Cardiac ventricle fibroblast (primary cell): ENCODE data around the gene C18orf32. TPM values are rescaled to one million over a fixed set of nuclear protein-coding genes. Genes with fewer than 3 reads are reported as not detected.

Experiments
- total RNA-seq: library from RNA; depleted of rRNA; stranded (reverse); fragments of >200 nt; gene quantifications from 2 replicates; pipeline ENCODE4 v1.2.3, GENCODE V29; 2015

The C18orf32 gene
- total RNA-seq: 18.0 and 26.3 TPM in 2 replicates

DNA sequence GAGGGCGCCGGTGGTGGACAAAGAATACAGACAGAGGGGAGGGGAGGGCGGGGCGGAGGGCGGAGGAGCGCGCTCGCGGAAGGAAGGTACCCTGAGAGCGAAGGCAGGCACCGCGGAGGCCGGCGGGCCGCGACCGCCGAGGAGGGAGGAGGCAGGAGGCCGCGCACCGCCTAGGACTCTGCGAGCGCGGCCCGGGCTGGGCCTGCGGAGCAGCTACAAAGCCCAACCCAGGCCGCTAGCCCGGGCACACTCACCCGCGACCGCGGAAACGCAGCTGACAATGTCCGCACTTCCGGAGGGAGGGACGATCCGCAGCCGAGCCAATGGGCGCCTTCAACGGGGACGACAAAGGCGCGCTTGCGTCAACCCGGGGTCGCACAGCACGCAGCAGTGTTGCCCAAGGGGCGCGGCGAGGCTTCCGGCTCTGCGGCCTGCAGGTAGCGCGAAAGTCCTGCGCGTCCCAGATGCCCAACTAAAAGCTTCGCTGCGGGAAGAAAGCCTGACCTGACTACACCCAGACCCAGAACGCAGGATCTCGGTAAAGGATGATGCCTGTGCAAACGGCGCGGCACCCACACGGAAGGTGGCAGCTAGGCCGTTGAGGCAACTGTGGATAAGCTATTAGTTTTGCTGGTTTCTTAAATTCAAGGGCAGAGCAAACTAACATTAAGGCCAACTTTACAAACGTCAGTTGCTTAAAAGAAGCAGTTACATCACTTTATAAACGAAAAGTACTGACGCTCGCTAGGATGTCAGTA lies at the start of gene C18orf32:
C18orf32 (minus strand) TSS at position 282 of the 758 bp plus-strand sequence. CDS start 3,486 bp downstream, outside the sequence.

DNA sequence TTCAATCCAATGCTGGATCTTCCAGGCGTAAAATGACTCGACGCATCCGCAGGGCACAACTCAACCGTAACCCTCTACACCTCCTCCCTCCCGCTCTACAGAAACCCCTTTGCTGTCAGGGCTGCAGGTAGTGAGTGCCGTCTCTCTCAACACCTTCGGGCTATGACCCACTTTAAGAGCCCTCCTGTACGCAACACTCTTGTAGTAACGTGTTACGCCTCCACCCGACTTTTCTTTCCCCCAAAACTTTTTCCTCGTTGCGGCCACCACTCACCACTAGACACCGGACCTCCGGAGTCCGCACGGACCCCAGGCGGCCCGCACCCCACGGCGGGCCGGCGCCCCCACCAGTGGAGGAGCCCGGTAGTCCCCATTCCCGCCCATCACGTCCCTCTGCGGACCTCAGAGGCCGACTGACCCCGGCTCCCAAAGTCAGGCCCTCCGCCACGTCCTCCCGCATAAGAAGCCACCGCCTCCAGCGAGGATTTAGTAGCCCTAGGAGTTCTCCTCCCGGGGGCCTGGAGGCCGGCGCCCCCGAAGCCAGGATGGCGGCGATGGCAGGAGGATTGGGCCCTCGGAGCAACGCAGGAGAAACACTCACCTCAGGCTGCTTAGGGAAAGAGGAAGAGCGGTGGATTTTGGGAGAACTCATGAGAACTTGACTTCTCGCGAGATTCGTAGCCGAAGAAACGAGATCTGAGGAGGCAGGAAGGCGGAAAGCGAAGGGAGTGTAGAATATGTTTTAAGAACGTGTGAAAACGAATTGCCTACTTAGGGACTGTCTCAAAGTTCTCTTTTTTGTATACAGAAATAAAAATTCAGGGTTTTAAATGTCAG lies 5.0 kb upstream of the C18orf32 start, which contains the start of gene RPL17:
RPL17 (minus strand) TSS at position 609 of the 837 bp plus-strand sequence.

Other genes starting within 250 kb of the C18orf32 start
- gene DYM, start 26.6 kb downstream of the C18orf32 start, total RNA-seq: 69.5 and 98.7 TPM in 2 replicates
- 1,418 and 1,546 TPM in 2 replicates for gene RPL17, start 5.2 kb upstream of the C18orf32 start, total RNA-seq
- 12.8 and 12.9 TPM in 2 replicates for gene LIPG, start 74.8 kb upstream of the C18orf32 start, total RNA-seq